ENCODE data around the gene ADCY4. TPM values are rescaled to one million over a fixed set of nuclear protein-coding genes. Genes with fewer than 3 reads are reported as not detected.

ADCY4 gene
- total RNA-seq (2013) = 2.1 TPM
- polyA plus RNA-seq = 10 to 100 TPM in 1 of 3 donors, under 1 TPM in 2; 0.69 to 11.9 (median 0.70) TPM
- polyA minus RNA-seq = 4.2 and 4.7 TPM in 2 replicates
- 1.1 to 6.9 (median 4.3) reads per million in 11 experiments for total RNA-seq

DNA sequence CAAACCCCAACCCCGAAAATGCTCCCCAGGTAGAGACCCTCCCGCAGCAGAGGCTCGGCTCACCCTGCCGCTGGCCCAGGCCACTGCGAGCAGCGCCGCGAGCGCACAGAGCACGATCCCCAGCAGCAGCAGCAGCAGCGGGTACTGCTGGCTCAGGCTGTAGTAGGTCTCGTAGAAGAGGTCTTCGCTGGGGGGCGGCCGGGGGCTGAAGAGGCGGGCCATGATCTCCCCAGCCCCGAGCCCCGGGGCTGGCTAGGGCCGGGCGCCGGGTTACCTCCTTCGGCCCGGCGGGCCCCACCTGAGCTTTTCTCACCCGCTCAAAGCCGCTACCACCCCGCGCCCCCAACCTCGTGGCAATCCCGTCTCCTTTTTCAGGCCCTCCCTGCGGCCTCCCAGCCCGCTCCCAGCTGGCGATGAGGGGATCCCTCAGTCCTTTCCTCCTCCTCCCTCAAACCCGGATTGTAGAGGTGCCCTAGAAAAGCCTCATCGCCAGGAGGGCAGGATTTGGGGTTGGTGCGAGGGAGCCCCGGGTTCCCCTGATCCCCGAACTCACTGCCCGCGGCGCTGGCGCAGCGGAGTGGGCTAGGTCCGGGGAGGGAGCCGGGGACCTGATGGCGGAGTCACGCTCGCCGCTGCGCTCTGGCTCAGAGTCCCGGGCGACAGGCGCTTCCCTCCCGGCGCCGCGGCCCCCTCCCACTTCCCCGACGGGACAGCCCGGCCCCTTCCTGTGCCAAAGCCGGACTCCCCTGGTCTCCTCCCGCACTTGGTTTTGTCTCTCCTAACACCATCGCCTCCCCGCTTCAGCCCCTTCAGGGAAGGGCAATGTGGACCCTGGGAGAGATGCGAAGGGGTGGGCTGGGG lies at the start of gene ADCY4:
TSS of gene ADCY4 (minus strand) at position 641 of the 861 bp plus-strand sequence. CDS start at position 222, 419 bp downstream.
- WGBS (ENCODE audit: insufficient coverage) = under 1% methylated on average over 43 of the region's 65 CpGs
- Histone ChIP-seq H3K27ac (ENCODE audit: low read depth in 1 of 2, low read length in 2 of 2) (no peak within 1 kb of the TSS), H3K4me3 (replicated peaks in 1 of 3; ENCODE audit: low read depth in 2 of 3, low read length in 3 of 3) (peak within 1 kb of the TSS; percentile 6 to 66 (median 18)), H3K4me2 (replicated peaks; ENCODE audit: extremely low read depth, low read length, poor library complexity, severe bottlenecking) (peak within 1 kb of the TSS; percentile 78), H2AFZ (ENCODE audit: insufficient read depth, low read depth, low read length, poor library complexity, severe bottlenecking) (peak within 1 kb of the TSS; percentile 14), H3K9me3 (replicated peaks in 1 of 2; ENCODE audit: control insufficient read depth in 1 of 2, insufficient read depth in 1 of 2, low read length in 2 of 2) (peaks cover 0 to 2% of the 10 kb centered on the region in 2 donors), H4K20me1 (ENCODE audit: insufficient read depth, low read length) (peaks cover 52% of the 10 kb centered on the region), H3K79me2 (ENCODE audit: insufficient read depth, low read length) (peaks cover 20% of the 10 kb centered on the region), H3K27me3 (ENCODE audit: control insufficient read depth in 2 of 2, insufficient read depth in 2 of 2, low read length in 2 of 2) (peaks cover 9 to 27% of the 10 kb centered on the region in 2 donors), H3K4me1 (ENCODE audit: control insufficient read depth in 1 of 2, insufficient read depth in 2 of 2, low read length in 2 of 2) (peaks cover 86 to 97% of the 10 kb centered on the region in 2 donors), H3K9ac (ENCODE audit: insufficient read depth, low read length, poor library complexity, severe bottlenecking) (peak within 1 kb of the TSS; percentile 15), H3K36me3 (replicated peaks in 1 of 2; ENCODE audit: control insufficient read depth in 1 of 2, insufficient read depth in 2 of 2, low read length in 2 of 2) (peaks cover 19 to 26% of the 10 kb centered on the region in 2 donors)
- TF ChIP-seq, protein P1, sequence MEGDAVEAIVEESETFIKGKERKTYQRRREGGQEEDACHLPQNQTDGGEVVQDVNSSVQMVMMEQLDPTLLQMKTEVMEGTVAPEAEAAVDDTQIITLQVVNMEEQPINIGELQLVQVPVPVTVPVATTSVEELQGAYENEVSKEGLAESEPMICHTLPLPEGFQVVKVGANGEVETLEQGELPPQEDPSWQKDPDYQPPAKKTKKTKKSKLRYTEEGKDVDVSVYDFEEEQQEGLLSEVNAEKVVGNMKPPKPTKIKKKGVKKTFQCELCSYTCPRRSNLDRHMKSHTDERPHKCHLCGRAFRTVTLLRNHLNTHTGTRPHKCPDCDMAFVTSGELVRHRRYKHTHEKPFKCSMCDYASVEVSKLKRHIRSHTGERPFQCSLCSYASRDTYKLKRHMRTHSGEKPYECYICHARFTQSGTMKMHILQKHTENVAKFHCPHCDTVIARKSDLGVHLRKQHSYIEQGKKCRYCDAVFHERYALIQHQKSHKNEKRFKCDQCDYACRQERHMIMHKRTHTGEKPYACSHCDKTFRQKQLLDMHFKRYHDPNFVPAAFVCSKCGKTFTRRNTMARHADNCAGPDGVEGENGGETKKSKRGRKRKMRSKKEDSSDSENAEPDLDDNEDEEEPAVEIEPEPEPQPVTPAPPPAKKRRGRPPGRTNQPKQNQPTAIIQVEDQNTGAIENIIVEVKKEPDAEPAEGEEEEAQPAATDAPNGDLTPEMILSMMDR (IDR thresholded peaks at IDR 0.05) = no peak
- Mint-ChIP-seq H3K9me3 (peaks cover 0 to 9% (median 5%) of the 10 kb centered on the region in 7 donors), H3K4me3 (peak within 1 kb of the TSS; percentile 74 to 89), H3K4me1 (peaks cover 87% of the 10 kb centered on the region), H3K27ac (peak within 1 kb of the TSS in 4 of 7 donors; percentile 53 to 74 (median 54)), H3K36me3 (peaks cover 43 to 50% of the 10 kb centered on the region in 2 donors), H3K27me3 (ENCODE audit: low read depth in 3 of 3) (peaks cover 23 to 41% (median 36%) of the 10 kb centered on the region in 3 donors)
- DNase-seq = peak in 2 of 3 donors; percentile 43 to 45
- intact Hi-C loops (cut with micrococcal nuclease) = no loop called here

DNA sequence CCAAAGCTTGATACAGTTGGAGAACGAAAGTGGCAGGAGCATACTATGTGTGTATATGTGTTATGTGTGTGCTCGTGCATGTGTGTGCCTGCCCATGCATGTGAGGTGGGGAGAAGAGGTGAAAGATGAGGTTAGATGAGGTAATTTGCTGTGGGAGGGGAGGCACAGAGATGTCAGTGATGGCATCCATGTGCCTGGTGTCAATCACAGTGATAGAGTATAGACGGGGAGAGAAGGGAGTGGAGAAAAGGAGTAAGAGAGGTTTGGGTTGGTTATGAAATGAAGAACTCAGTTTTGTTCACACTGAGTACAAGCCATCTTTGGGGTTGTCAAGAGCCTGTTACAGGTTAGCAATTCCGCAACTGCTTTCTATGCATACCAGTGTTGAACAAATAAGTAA lies 49.3 kb upstream of the ADCY4 start:
- Histone ChIP-seq H3K4me3 (replicated peaks in 1 of 3; ENCODE audit: low read depth in 2 of 3, low read length in 3 of 3) (no peak overlapping the region), H3K36me3 (replicated peaks in 1 of 2; ENCODE audit: control insufficient read depth in 1 of 2, insufficient read depth in 2 of 2, low read length in 2 of 2) (no peaks in the 10 kb centered on the region), H2AFZ (ENCODE audit: insufficient read depth, low read depth, low read length, poor library complexity, severe bottlenecking) (no peak overlapping the region), H3K4me1 (ENCODE audit: control insufficient read depth in 1 of 2, insufficient read depth in 2 of 2, low read length in 2 of 2) (no peaks in the 10 kb centered on the region), H3K9me3 (replicated peaks in 1 of 2; ENCODE audit: control insufficient read depth in 1 of 2, insufficient read depth in 1 of 2, low read length in 2 of 2) (no peaks in the 10 kb centered on the region), H3K79me2 (ENCODE audit: insufficient read depth, low read length) (no peaks in the 10 kb centered on the region), H3K4me2 (replicated peaks; ENCODE audit: extremely low read depth, low read length, poor library complexity, severe bottlenecking) (no peak overlapping the region), H3K9ac (ENCODE audit: insufficient read depth, low read length, poor library complexity, severe bottlenecking) (no peak overlapping the region), H4K20me1 (ENCODE audit: insufficient read depth, low read length) (no peaks in the 10 kb centered on the region), H3K27me3 (ENCODE audit: control insufficient read depth in 2 of 2, insufficient read depth in 2 of 2, low read length in 2 of 2) (no peaks in the 10 kb centered on the region), H3K27ac (ENCODE audit: low read depth in 1 of 2, low read length in 2 of 2) (no peak overlapping the region)
- Mint-ChIP-seq H3K36me3 (no peaks in the 10 kb centered on the region), H3K27me3 (ENCODE audit: low read depth in 3 of 3) (peaks cover 0 to 16% (median 0%) of the 10 kb centered on the region in 3 donors), H3K9me3 (no peaks in the 10 kb centered on the region), H3K27ac (no peak overlapping the region), H3K4me3 (no peak overlapping the region), H3K4me1 (no peaks in the 10 kb centered on the region)
- DNase-seq = no peak
- WGBS (ENCODE audit: insufficient coverage) = 90% methylated on average over 4 of the region's 4 CpGs
- intact Hi-C loops (cut with micrococcal nuclease) = no loop called here
- TF ChIP-seq, protein P1 (IDR thresholded peaks at IDR 0.05) = no peak

Measured in CD14-positive monocyte (primary cell).